A549 (cell line): ENCODE measurements around the gene ACAA1. TPM values are rescaled to one million over a fixed set of nuclear protein-coding genes. Genes with fewer than 3 reads are reported as not detected.

Source experiments
- ATAC-seq, 2 experiments: fragments of 200-7000 bp in 1 of 2; fragments of >200 bp in 1 of 2; cut with Nextera tagmentation in 1 of 2; cut with Tn5 transposase in 1 of 2; 3 replicates each; pipeline versions ENCODE4 v1.8.0 to v1.9.1; 2018 to 2020; ENCODE audit warnings: mild to moderate bottlenecking in 1 of 2, moderate library complexity in 1 of 2
- CTCF ChIA-PET: fragments of 300-600 bp; sonication (Branson Sonifier 250); formaldehyde crosslinking; extraction: SDS; loops from one replicate; lab custom pipeline; 2021; ENCODE audit warnings: antibody characterized with exemption, inconsistent platforms; lab: Yijun Ruan, JAX
- POLR2A ChIA-PET: fragments of 350-600 bp; formaldehyde crosslinking; extraction: SDS; loops from one replicate; lab custom pipeline; 2021; ENCODE audit warnings: antibody characterized with exemption, inconsistent platforms; lab: Yijun Ruan, JAX
- DNase-seq, 2 experiments: peaks; one replicate each; pipeline versions ENCODE4 v3.0.0 to v3.0.0-alpha.2; 2011 to 2016; ENCODE audit warnings: low read depth in 1 of 2, low spot score in 1 of 2
- FAIRE-seq: peaks from 2 replicates; lab custom pipeline; 2011; peaks lifted over from hg19 to GRCh38; lab: Jason Lieb, UNC
- H3K27ac ChIP-seq, 2 experiments: fragments of >200 bp; sonication (Bioruptor Twin); formaldehyde crosslinking; 3 replicates each; pipeline ENCODE4 v1.5.1; 2016 to 2017
- H3K4me1 ChIP-seq: fragments of >200 bp; sonication (Bioruptor Twin); formaldehyde crosslinking; 3 replicates; pipeline ENCODE4 v1.6.1; 2016
- H3K4me2 ChIP-seq: fragments of >200 bp; sonication (Bioruptor Twin); formaldehyde crosslinking; 3 replicates; pipeline ENCODE4 v1.6.1; 2016
- H3K4me3 ChIP-seq: fragments of >200 bp; sonication (Bioruptor Twin); formaldehyde crosslinking; 3 replicates; pipeline ENCODE4 v1.5.1; 2016
- H3K9me3 ChIP-seq: fragments of >200 bp; sonication (Bioruptor Twin); formaldehyde crosslinking; 3 replicates; pipeline ENCODE4 v1.6.1; 2016
- ATOH8 ChIP-seq: fragments of 250-450 bp; sonication (Bioruptor Pico); IDR thresholded peaks from 2 replicates; pipeline ENCODE4 v1.5.0; 2020; ENCODE audit warnings: low read depth, mild to moderate bottlenecking, moderate library complexity
- CBX2 ChIP-seq: fragments of 200-600 bp; sonication (generic); IDR thresholded peaks from 2 replicates; pipeline ENCODE4 v1.6.1; 2016; ENCODE audit warnings: low read depth, mild to moderate bottlenecking, borderline replicate concordance
- ESRRA ChIP-seq: fragments of 150-350 bp; IDR thresholded peaks from 2 replicates; pipeline ENCODE4 v1.6.1; 2014; ENCODE audit warnings: mild to moderate bottlenecking, low read length, borderline replicate concordance
- FOSL2 ChIP-seq, 2 experiments: fragments of 450-650 bp in 1 of 2; fragments of >200 bp in 1 of 2; sonication (Bioruptor Twin) in 1 of 2; formaldehyde crosslinking; IDR thresholded peaks; 2 replicates each; pipeline versions ENCODE4 v1.5.0 to v1.6.1; 2016 to 2020; ENCODE audit warnings: mild to moderate bottlenecking in 1 of 2, moderate library complexity in 1 of 2
- FOXS1 ChIP-seq: fragments of 250-450 bp; sonication (Bioruptor Pico); IDR thresholded peaks from 2 replicates; pipeline ENCODE4 v1.5.0; 2020; ENCODE audit warnings: mild to moderate bottlenecking, moderate library complexity
- HMGXB4 ChIP-seq: fragments of 250-450 bp; sonication (Bioruptor Pico); IDR thresholded peaks from 2 replicates; pipeline ENCODE4 v1.5.0; 2021; ENCODE audit warnings: mild to moderate bottlenecking, moderate library complexity, borderline replicate concordance
- HOXB13 ChIP-seq: fragments of 250-450 bp; sonication (Bioruptor Pico); IDR thresholded peaks from 2 replicates; pipeline ENCODE4 v1.5.0; 2020; ENCODE audit warnings: low read depth, mild to moderate bottlenecking, moderate library complexity
- HOXB5 ChIP-seq: fragments of 250-450 bp; sonication (Bioruptor Pico); IDR thresholded peaks from 2 replicates; pipeline ENCODE4 v1.5.0; 2020; ENCODE audit warnings: mild to moderate bottlenecking, moderate library complexity
- JUN ChIP-seq, 2 experiments: fragments of >200 bp; sonication (Bioruptor Twin); formaldehyde crosslinking; IDR thresholded peaks; 2 replicates in 1 of 2; 3 replicates in 1 of 2; pipeline ENCODE4 v1.6.1; 2016 to 2017
- JUNB ChIP-seq: fragments of >200 bp; sonication (Bioruptor Twin); formaldehyde crosslinking; IDR thresholded peaks from 2 replicates; pipeline ENCODE4 v1.6.1; 2016
- KDM1A ChIP-seq: fragments of 200-600 bp; sonication (generic); IDR thresholded peaks from 2 replicates; pipeline ENCODE4 v1.6.1; 2016; ENCODE audit warnings: low read depth, mild to moderate bottlenecking
- MAFK ChIP-seq: fragments of 450-650 bp; IDR thresholded peaks from 2 replicates; pipeline ENCODE4 v1.6.1; 2014; ENCODE audit not compliant: partially characterized antibody
- MAZ ChIP-seq: fragments of 150-350 bp; IDR thresholded peaks from 2 replicates; pipeline ENCODE4 v1.6.1; 2014; ENCODE audit warnings: antibody characterized with exemption, low read depth, low read length, borderline replicate concordance
- PHF8 ChIP-seq: fragments of 200-600 bp; sonication (generic); IDR thresholded peaks from 2 replicates; pipeline ENCODE4 v1.6.1; 2016; ENCODE audit warnings: low read depth, mild to moderate bottlenecking, antibody characterized with exemption, moderate library complexity, borderline replicate concordance
- POLR2A ChIP-seq: IDR thresholded peaks from 2 replicates; pipeline ENCODE4 v1.6.1; 2012; ENCODE audit warnings: mild to moderate bottlenecking, low read length
- RARB ChIP-seq: fragments of 250-450 bp; sonication (Bioruptor Pico); IDR thresholded peaks from 2 replicates; pipeline ENCODE4 v1.8.0; 2021; ENCODE audit warnings: mild to moderate bottlenecking, moderate library complexity
- RCOR1 ChIP-seq: fragments of 150-350 bp; IDR thresholded peaks from 2 replicates; pipeline ENCODE4 v1.6.1; 2014; ENCODE audit warnings: antibody characterized with exemption, low read length, low read depth
- REST ChIP-seq: fragments of 200-600 bp; sonication (generic); IDR thresholded peaks from 2 replicates; pipeline ENCODE4 v1.6.1; 2016; ENCODE audit warnings: antibody characterized with exemption, mild to moderate bottlenecking, moderate library complexity
- RNF2 ChIP-seq: fragments of 200-600 bp; sonication (generic); IDR thresholded peaks from 2 replicates; pipeline ENCODE4 v1.6.1; 2016; ENCODE audit warnings: low read depth, mild to moderate bottlenecking, antibody characterized with exemption, moderate library complexity, borderline replicate concordance
- SREBF2 ChIP-seq: fragments of 450-650 bp; IDR thresholded peaks from 2 replicates; pipeline ENCODE4 v1.6.1; 2014; ENCODE audit warnings: mild to moderate bottlenecking, moderate library complexity
- ZC3H11A ChIP-seq: fragments of 450-650 bp; IDR thresholded peaks from 2 replicates; pipeline ENCODE4 v1.6.1; 2014; ENCODE audit warnings: antibody characterized with exemption, mild to moderate bottlenecking
- ZNF302 ChIP-seq: fragments of 250-450 bp; sonication (Bioruptor Pico); IDR thresholded peaks from 2 replicates; pipeline ENCODE4 v1.9.0; 2021; ENCODE audit warnings: inconsistent platforms, mild to moderate bottlenecking, moderate library complexity
- WGBS: methylation state at CpG from one replicate; pipeline ENCODE4 v1.1.6; 2017; ENCODE audit errors: missing lambda C conversion rate; 5-methylcytosine and 5-hydroxymethylcytosine counted together
- polyA plus RNA-seq, 4 experiments: library from polyadenylated mRNA; depleted of rRNA in 3 of 4; stranded (reverse); fragments of >200 nt; fragmentation: RNase III in 1 of 4; extraction: RNeasy Plus Mini Kit Qiagen cat#74134 plus additional on column Dnase treatment in 1 of 4; gene quantifications; 2 replicates in 3 of 4; 3 replicates in 1 of 4; pipeline ENCODE4 v1.2.3, GENCODE V29; 2011 to 2017

ACAA1 gene
- polyA plus RNA-seq, 2 of the 4 experiments (the other 2 are of a cell fraction): 36.8 to 53.2 TPM

GRCh38 chr3:38100498-38100897 lies 36.4 kb downstream of the ACAA1 start:
- WGBS: 72% methylated on average over 3 of the region's 3 CpGs
- no peak for DNase-seq
- no peak for FAIRE-seq
- ATAC-seq: no peak
- TF ChIP-seq HOXB13 (no peak), HOXB5 (CRISPR knock-in tag) (no peak), ESRRA (no peak), RNF2 (no peak), REST (no peak), RCOR1 (no peak)
- TF ChIP-seq, all 56 proteins: peak for 0
- ChIA-PET CTCF (interaction anchor here (1.0 kb wide), 1 partner anchor 19 kb away, joined by 3 read pairs; no protein-coding TSS in a partner anchor), POLR2A (no interaction called here)
- Histone ChIP-seq H3K27ac (no peak overlapping the region), H3K9me3 (peaks cover 6% of the 10 kb centered on the region), H3K4me3 (no peak overlapping the region), H3K4me1 (no peaks in the 10 kb centered on the region), H3K4me2 (no peak overlapping the region)

- ChIA-PET POLR2A (no interaction called here), CTCF (no interaction called here)
- H3K9me3 ChIP-seq: no peaks in the 10 kb centered on the region
- no peak overlapping the region for H3K27ac ChIP-seq
- H3K4me3 ChIP-seq: no peak overlapping the region
- no peaks in the 10 kb centered on the region for H3K4me1 ChIP-seq
- ATAC-seq (no peak), FAIRE-seq (no peak), DNase-seq (no peak)
- 21% methylated on average over 4 of the region's 5 CpGs for WGBS
- TF ChIP-seq PHF8: no peak
- TF ChIP-seq FOXS1 (CRISPR knock-in tag): no peak
- no peak for TF ChIP-seq ATOH8 (CRISPR knock-in tag)
- TF ChIP-seq ZNF302 (CRISPR knock-in tag): no peak
- no peak for TF ChIP-seq POLR2A
- TF ChIP-seq HMGXB4: no peak
- TF ChIP-seq FOSL2 (IDR thresholded peaks at IDR 0.05): no peak
- no peak for TF ChIP-seq FOSL2 (CRISPR knock-in tag; IDR thresholded peaks at IDR 0.05)
- TF ChIP-seq ESRRA: no peak
- no peak for TF ChIP-seq KDM1A
- no peak for TF ChIP-seq JUN (IDR thresholded peaks at IDR 0.05)
- TF ChIP-seq ZC3H11A: no peak
- no peak for TF ChIP-seq RARB (CRISPR knock-in tag)
- H3K4me2 ChIP-seq: no peak overlapping the region
These were observed 37.4 kb downstream of the ACAA1 start for GRCh38 chr3:38099518-38099917.

- DNase-seq (no peak), ATAC-seq (no peak), FAIRE-seq (no peak)
- no peak overlapping the region for H3K27ac ChIP-seq
- no peaks in the 10 kb centered on the region for H3K9me3 ChIP-seq
- POLR2A ChIA-PET: no interaction called here
- H3K4me1 ChIP-seq: no peaks in the 10 kb centered on the region
- CTCF ChIA-PET: interaction anchor here (1.4 kb wide), 1 partner anchor 9 kb away, joined by 4 read pairs; no protein-coding TSS in a partner anchor
- no peak overlapping the region for H3K4me3 ChIP-seq
- WGBS: 77% methylated on average over 9 of the region's 9 CpGs
- no peak overlapping the region for H3K4me2 ChIP-seq
- TF ChIP-seq ATOH8 (CRISPR knock-in tag) (no peak), SREBF2 (no peak), RNF2 (no peak), HOXB13 (no peak), REST (no peak), MAFK (no peak), RARB (CRISPR knock-in tag) (no peak), FOSL2 (IDR thresholded peaks at IDR 0.05) (no peak), FOSL2 (CRISPR knock-in tag; IDR thresholded peaks at IDR 0.05) (no peak), CBX2 (no peak), MAZ (no peak), JUNB (no peak), POLR2A (no peak)
These were observed 38.6 kb downstream of the ACAA1 start for GRCh38 chr3:38098376-38098723.
